Amygdala (tissue), 56 donors: Measurements from ENCODE around the gene MED17.

Experiments used
- DNase-seq, 56 donors: peaks; one replicate each; lab custom pipeline; 2025; lab: John Stamatoyannopoulos, UW

MED17 gene

DNA sequence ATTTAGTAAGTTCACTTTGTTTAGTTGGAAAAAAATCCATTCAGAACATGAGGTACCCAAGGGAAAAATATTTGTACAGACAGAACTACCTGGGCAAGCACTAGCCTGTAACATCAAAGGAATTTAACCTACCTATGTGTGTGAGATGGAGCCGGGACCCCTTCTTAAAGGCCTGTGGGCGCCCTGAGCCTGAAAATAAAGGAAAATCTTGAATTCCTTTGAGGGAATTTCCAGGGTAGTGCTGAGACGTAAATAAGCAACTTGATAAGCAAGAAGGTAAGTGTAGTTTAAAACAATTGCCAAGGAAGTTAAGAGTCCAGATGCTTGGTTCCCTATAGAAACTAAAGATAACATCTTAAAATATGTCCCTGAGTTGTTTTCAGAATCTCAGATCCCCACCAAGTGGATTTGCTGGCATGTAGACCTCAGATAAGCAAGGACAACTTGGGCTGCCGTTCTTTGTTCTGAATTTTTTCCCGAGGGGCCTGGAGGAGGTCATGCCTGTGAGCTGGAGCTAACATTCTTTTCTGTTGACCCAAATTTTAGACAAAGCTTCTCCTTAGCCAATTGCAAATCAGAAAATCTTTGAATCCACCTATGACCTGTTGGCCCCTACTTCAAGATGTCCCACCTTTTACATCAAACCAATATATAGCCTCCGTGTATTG is 31.0 kb downstream of the MED17 start:
- DNase-seq, result no peak

- no peak for DNase-seq
Observed at GRCh38 chr11:93817426-93818348, 33.6 kb downstream of the MED17 start.

DNA sequence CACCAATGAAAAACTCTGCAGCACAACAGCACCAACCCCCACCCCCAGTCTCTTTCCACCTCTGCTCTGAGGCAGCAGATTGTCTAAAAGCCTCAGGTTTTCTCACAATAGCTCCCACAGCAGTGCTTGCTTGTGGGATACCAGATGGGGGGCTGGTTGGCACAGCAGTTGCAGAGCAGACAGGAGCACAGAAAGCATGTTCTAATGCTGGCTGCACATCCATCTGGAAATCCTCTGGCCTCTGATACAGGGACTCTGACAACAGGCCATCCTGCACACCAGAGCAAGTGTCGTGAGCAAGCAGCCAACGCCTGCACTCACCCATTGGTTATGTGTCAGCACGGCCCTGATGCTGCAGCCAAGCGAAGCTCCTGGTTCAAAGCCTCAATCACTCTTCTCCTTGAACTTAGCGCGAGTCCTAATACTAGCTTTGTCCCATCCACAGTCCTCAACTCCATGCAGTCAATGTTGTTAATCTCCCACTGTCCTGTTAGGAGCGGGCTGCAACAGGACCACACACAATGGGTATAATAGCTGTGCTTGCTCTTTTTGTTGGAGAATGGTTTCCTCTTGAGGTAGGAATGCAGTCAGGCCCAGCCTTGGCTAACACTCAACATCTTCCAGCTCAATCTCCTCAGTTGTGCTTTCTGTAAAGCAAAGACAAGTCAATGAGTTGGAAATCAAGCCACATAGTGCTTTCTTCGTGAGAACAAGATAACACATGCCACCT is 36.0 kb downstream of the MED17 start:
- DNase-seq, result no peak

DNA sequence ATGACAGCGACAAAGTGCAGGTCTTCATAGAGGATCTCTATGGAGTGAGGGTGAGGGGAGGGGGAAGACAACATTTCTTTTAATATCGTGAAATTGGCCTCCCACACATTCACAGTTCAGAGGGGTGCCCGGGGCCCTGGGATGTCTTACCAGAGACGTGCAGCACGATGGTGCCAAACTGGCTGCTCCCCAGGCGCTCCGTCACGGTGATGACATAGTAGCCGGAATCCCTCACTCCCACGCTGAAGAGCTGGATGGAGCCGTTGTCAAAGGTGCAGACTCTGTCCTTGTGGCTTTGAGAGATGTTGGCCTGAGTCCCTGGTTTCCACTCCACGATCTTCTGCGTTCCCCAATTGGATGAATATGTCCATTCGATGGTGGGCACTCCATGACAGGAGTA is 36.8 kb downstream of the MED17 start:
- no peak for DNase-seq

DNA sequence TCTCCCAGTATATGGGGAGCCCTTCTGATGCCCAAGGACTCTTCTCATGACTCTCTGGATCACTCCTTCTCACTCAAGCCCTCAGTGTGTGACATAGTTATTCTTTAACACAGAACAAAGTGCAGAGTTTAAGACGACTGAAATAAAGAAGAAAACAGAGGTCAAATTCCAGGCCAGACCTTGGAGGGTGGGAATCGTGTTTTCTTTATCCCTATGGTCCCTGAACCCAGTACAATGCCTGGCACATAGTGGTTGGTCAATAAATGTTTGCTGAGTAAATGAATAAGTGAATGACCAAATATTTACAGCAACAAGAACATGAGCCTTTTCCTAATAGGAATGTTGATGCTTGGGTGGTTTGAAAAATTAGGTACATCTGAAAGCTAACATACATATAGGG is 37.5 kb downstream of the MED17 start:
- no peak for DNase-seq

- peak in 1 of 56 donors; percentile 4 for DNase-seq
Observed at GRCh38 chr11:93822359-93822758, 38.3 kb downstream of the MED17 start.

- DNase-seq, result no peak
Observed at GRCh38 chr11:93823210-93823609, 39.1 kb downstream of the MED17 start.

- no peak for DNase-seq
Observed at GRCh38 chr11:93827363-93827762, 43.3 kb downstream of the MED17 start.

- no peak for DNase-seq
Observed at GRCh38 chr11:93829598-93829997, 45.5 kb downstream of the MED17 start.

GRCh38 chr11:93831343-93832127 is 47.5 kb downstream of the MED17 start:
- no peak for DNase-seq

DNA sequence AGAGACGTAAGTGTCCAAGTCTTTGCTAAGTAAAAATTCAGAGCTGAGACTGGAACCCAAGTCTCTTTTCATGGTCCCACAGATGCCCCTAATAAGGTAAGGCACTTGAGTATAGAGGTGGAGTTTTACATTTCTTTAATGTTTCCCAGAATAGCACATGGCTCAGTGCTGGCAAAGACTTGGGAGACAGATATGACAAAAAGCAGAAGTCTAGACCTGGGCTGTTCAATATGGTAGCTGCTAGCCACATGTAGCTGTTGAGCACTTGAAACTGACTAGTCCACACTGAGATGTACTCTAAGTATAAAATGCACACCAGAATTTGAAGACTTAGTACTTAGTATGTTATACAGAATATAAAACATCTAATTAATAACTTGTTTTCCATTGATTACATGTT is 48.7 kb downstream of the MED17 start:
- DNase-seq, result no peak

- no peak for DNase-seq
Observed at GRCh38 chr11:93838967-93839366, 54.9 kb downstream of the MED17 start.

DNA sequence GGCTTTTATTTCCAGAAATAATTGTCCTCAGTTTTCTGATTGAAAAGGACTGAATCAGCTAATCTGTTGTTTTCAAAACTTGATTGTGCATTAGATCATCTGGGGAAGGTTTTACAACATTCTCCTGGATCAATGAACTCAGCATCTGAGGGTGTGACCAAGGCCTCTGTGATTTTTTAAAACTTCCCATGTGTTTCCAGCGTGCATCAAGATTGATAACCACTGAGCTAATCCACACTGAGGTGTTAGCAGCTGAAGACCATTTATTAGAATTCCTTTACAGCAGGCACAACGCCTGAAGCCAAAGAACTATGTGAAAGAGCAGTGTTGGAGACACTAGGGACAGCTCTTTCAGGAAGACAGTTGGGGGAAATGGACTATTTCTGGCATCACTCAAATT is 56.1 kb downstream of the MED17 start:
- no peak for DNase-seq

GRCh38 chr11:93840981-93841380 is 56.9 kb downstream of the MED17 start:
- no peak for DNase-seq

DNA sequence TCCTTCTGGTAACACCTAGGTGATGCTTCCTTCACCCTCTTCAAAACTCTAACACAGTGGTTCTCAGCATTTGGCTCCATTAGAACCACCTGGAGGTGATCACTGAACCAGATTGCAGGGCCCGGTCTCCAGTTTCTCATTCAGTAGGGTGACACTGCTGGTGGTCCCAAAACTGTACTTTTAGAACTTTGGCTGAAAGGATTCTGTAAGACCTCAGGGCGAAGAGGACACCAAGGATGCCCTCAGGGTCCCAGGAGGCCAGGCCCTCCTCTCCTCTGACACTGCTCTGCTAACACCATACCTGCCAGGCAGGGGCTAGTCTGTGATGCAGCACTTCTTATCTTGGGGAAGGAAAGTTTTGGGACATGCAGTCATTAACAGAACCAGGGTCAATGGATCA is 57.4 kb downstream of the MED17 start:
- no peak for DNase-seq

DNA sequence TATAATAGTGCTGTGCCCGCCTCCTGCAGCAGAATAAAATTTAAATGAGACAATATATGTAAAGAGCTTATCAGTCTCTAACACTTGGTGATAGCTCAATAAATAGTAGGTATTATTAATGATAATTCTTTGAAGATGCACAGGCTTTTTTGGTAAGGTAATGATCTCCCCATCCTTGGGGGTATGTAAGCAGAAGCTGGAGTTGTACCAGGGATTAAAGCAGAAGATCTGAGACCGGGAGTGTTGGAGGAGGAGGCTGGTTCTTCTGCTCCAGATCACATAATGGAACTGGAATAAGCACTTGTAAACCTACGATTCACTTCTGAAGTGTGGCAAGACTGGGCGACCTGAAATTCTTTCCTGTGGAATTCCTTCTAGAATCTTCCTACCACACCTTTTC is 58.0 kb downstream of the MED17 start:
- no peak for DNase-seq

DNA sequence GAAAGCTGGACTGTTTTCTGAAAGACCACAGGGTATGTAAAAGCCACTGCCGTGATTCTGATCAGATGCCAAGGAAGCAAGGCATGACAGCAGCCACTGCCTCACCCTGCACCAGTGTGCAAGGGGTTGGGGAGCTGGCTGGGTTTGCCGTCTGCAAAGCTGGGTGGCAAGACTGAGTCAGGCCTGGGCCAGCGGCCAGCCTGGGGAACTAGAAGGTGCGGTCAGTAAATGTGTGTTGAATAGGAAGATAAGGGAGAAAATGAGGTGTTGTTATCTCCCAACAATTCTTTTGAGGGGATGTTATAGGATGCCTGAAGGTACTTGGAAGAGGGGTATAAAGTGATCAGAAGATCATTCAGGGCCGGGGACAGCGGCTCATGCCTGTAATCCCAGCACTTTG is 58.4 kb downstream of the MED17 start:
- DNase-seq, result no peak

- DNase-seq, result no peak
Observed at GRCh38 chr11:93843906-93844305, 59.8 kb downstream of the MED17 start.

DNA sequence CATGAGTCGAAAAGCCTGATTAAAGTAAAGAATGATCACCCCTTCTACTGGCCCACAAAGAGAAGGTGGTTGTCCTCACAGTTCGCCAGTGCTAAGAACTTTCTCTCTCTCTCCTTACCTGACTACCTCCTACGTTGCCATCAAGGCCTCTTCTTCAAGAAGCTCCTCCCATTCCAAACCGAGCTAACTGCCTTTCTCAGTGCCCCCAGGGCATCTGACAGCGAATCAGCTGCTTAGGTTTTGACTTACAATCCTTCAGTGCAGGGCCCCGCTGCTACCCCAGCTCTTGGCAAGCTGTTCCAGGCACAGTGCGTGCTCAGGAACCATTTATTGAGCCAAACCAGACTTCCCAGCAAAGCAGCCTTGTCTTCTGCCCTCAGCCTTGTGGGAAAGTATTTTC is 60.5 kb downstream of the MED17 start:
- DNase-seq, result no peak
